SK-N-MC (cell line): ENCODE measurements around the gene LGALS8.

Source experiments
- EZH2 ChIP-seq: fragments of 200-600 bp; sonication (generic); IDR thresholded peaks from one replicate; pipeline ENCODE4 v1.6.1; 2017; ENCODE audit warnings: antibody characterized with exemption
- POLR2AphosphoS5 ChIP-seq: IDR thresholded peaks from 2 replicates; pipeline ENCODE4 v1.6.1; 2012; ENCODE audit warnings: mild to moderate bottlenecking, low read depth, low read length, borderline replicate concordance

GRCh38 chr1:236540813-236541465, 17.2 kb downstream of the LGALS8 start:
- TF ChIP-seq POLR2AphosphoS5: no peak
- TF ChIP-seq EZH2: no peak
